Measurements from ENCODE around the gene KRTAP13-1. TPM values are rescaled to one million over a fixed set of nuclear protein-coding genes. Genes with fewer than 3 reads are reported as not detected.

The KRTAP13-1 gene
- total and polyA plus RNA-seq, 10 donors = not detected

GRCh38 chr21:30439975-30440374 lies 44.1 kb downstream of the KRTAP13-1 start, which contains the start of gene KRTAP15-1:
KRTAP15-1 (plus strand) TSS chr21:30440275; CDS start chr21:30440328, 53 bp downstream.
- no peak for DNase-seq
- no peaks in the 10 kb centered on the region for H3K4me1 ChIP-seq
- intact Hi-C loops (cut with DNase I; ENCODE audit: low total_unique reads) = no loop called here
- no peaks in the 10 kb centered on the region for H3K9me3 ChIP-seq
- H3K4me3 ChIP-seq = no peak within 1 kb of the TSS
- H3K36me3 ChIP-seq = no peaks in the 10 kb centered on the region
- 90 to 96% (median 94%) methylated on average over 5 of the region's 5 CpGs for WGBS, 5 donors
- H3K27ac ChIP-seq = no peak within 1 kb of the TSS
- no peak for TF ChIP-seq POLR2A (IDR thresholded peaks at IDR 0.05)
- no peak for TF ChIP-seq POLR2AphosphoS5 (IDR thresholded peaks at IDR 0.05)
- TF ChIP-seq, protein P1, sequence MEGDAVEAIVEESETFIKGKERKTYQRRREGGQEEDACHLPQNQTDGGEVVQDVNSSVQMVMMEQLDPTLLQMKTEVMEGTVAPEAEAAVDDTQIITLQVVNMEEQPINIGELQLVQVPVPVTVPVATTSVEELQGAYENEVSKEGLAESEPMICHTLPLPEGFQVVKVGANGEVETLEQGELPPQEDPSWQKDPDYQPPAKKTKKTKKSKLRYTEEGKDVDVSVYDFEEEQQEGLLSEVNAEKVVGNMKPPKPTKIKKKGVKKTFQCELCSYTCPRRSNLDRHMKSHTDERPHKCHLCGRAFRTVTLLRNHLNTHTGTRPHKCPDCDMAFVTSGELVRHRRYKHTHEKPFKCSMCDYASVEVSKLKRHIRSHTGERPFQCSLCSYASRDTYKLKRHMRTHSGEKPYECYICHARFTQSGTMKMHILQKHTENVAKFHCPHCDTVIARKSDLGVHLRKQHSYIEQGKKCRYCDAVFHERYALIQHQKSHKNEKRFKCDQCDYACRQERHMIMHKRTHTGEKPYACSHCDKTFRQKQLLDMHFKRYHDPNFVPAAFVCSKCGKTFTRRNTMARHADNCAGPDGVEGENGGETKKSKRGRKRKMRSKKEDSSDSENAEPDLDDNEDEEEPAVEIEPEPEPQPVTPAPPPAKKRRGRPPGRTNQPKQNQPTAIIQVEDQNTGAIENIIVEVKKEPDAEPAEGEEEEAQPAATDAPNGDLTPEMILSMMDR (IDR thresholded peaks at IDR 0.05 in 8 of 11, conservative IDR thresholded peaks at IDR 0.05 in 3 of 11) = no peak
- no peaks in the 10 kb centered on the region for H3K27me3 ChIP-seq (replicated peaks in 1 of 7)

DNA sequence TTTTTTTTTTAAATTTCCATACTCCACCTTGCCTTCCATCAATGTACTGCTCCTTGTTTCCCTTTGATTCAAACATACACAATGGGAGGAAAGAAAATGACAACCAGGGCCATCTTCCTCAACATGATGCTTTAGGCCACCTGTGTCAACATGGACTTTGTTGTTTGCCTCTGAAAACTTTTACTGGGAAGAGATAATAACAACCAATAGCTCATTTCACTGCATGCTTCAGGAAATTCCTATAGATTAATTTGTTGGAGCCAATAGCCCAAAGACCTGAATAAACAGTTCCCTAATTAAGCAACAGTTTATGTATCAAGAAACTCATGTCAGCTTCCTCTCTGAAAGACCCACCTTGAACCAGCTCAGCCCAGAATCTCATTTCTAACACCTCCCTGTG lies 47.4 kb downstream of the KRTAP13-1 start:
- intact Hi-C loops (cut with DNase I; ENCODE audit: low total_unique reads) = no loop called here
- Histone ChIP-seq H3K4me3 (no peak overlapping the region), H3K27me3 (replicated peaks in 1 of 7) (no peaks in the 10 kb centered on the region), H3K9me3 (no peaks in the 10 kb centered on the region), H3K4me1 (no peaks in the 10 kb centered on the region), H3K27ac (no peak overlapping the region), H3K36me3 (no peaks in the 10 kb centered on the region)
- TF ChIP-seq POLR2A (IDR thresholded peaks at IDR 0.05) (no peak), POLR2AphosphoS5 (IDR thresholded peaks at IDR 0.05) (no peak)
- TF ChIP-seq, protein P1 (IDR thresholded peaks at IDR 0.05 in 8 of 11, conservative IDR thresholded peaks at IDR 0.05 in 3 of 11) = no peak
- no peak for DNase-seq

DNA sequence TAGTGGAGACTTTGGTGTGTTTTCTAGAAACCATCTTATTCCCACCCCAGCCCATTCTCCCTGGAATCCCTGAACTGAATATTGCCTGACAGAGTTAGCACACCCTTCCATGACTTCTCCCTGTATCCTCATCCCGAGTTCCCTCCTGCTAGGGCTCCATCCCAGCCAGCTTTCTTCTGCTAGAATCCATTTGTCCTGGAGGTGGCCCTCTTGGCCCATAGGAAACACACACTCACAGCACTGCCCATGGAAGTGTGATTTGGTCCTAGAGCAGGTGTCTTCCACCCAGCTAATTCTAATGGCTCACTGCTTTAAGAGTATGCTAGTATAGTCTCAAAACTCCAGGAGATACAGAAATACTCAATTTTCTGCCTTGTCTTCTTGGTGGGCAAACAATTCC lies 48.4 kb downstream of the KRTAP13-1 start:
- 48 to 81% (median 55%) methylated on average over 1 of the region's 1 CpG for WGBS, 5 donors

More for the DNA sequence above, 48.4 kb downstream of the KRTAP13-1 start:
- no peaks in the 10 kb centered on the region for H3K36me3 ChIP-seq
- no peak for DNase-seq
- no peaks in the 10 kb centered on the region for H3K9me3 ChIP-seq
- H3K27me3 ChIP-seq (replicated peaks in 1 of 7) = no peaks in the 10 kb centered on the region
- H3K4me3 ChIP-seq = no peak overlapping the region
- intact Hi-C loops (cut with DNase I; ENCODE audit: low total_unique reads) = no loop called here
- TF ChIP-seq POLR2AphosphoS5 (IDR thresholded peaks at IDR 0.05) (no peak), POLR2A (IDR thresholded peaks at IDR 0.05) (no peak)
- TF ChIP-seq, protein P1 (IDR thresholded peaks at IDR 0.05 in 8 of 11, conservative IDR thresholded peaks at IDR 0.05 in 3 of 11) = no peak
- H3K4me1 ChIP-seq = no peaks in the 10 kb centered on the region
- no peak overlapping the region for H3K27ac ChIP-seq

Small RNA genes lying within 50 kb of the gene (microRNA-seq; reads per million reads assigned to microRNA genes)
- 0 reads per million in 3 donors for gene MIR4327

Small RNA genes lying within 50 kb of the gene (small RNA-seq; reads per million reads assigned to genes)
- 0 reads per million in 4 donors for gene KRTAP23-1
- 0 reads per million in 4 donors for gene MIR4327

Other genes with a start within 250 kb of the KRTAP13-1 start
- gene CLDN17, start 229.2 kb upstream of the KRTAP13-1 start, total RNA-seq = not detected
- gene CLDN17, start 229.2 kb upstream of the KRTAP13-1 start, polyA plus RNA-seq = not detected
- not detected for gene CLDN8, start 179.9 kb upstream of the KRTAP13-1 start, total RNA-seq
- gene CLDN8, start 179.9 kb upstream of the KRTAP13-1 start, polyA plus RNA-seq = not detected
- not detected for gene KRTAP24-1, start 113.1 kb upstream of the KRTAP13-1 start, total RNA-seq
- gene KRTAP24-1, start 113.1 kb upstream of the KRTAP13-1 start, polyA plus RNA-seq = not detected
- not detected for gene KRTAP25-1, start 106.5 kb upstream of the KRTAP13-1 start, total RNA-seq
- gene KRTAP25-1, start 106.5 kb upstream of the KRTAP13-1 start, polyA plus RNA-seq = not detected
- gene KRTAP26-1, start 75.7 kb upstream of the KRTAP13-1 start, total RNA-seq = not detected
- gene KRTAP26-1, start 75.7 kb upstream of the KRTAP13-1 start, polyA plus RNA-seq = not detected
- gene KRTAP27-1, start 58.3 kb upstream of the KRTAP13-1 start, total RNA-seq = not detected
- gene KRTAP27-1, start 58.3 kb upstream of the KRTAP13-1 start, polyA plus RNA-seq = not detected
- not detected for gene KRTAP23-1, start 47.4 kb upstream of the KRTAP13-1 start, total RNA-seq
- not detected for gene KRTAP23-1, start 47.4 kb upstream of the KRTAP13-1 start, polyA plus RNA-seq
- not detected for gene KRTAP13-2, start 23.8 kb upstream of the KRTAP13-1 start, total RNA-seq
- gene KRTAP13-2, start 23.8 kb upstream of the KRTAP13-1 start, polyA plus RNA-seq = not detected
- not detected for gene KRTAP13-3, start 29.9 kb downstream of the KRTAP13-1 start, total RNA-seq
- not detected for gene KRTAP13-3, start 29.9 kb downstream of the KRTAP13-1 start, polyA plus RNA-seq
- gene KRTAP13-4, start 34.2 kb downstream of the KRTAP13-1 start, total RNA-seq = not detected
- gene KRTAP13-4, start 34.2 kb downstream of the KRTAP13-1 start, polyA plus RNA-seq = not detected
- not detected for gene KRTAP15-1, start 44.2 kb downstream of the KRTAP13-1 start, total RNA-seq
- gene KRTAP15-1, start 44.2 kb downstream of the KRTAP13-1 start, polyA plus RNA-seq = not detected
- gene KRTAP19-1, start 84.3 kb downstream of the KRTAP13-1 start, total RNA-seq = not detected
- gene KRTAP19-1, start 84.3 kb downstream of the KRTAP13-1 start, polyA plus RNA-seq = not detected
- gene KRTAP19-2, start 91.4 kb downstream of the KRTAP13-1 start, total RNA-seq = not detected
- not detected for gene KRTAP19-2, start 91.4 kb downstream of the KRTAP13-1 start, polyA plus RNA-seq
- gene KRTAP19-3, start 96.0 kb downstream of the KRTAP13-1 start, total RNA-seq = not detected
- not detected for gene KRTAP19-3, start 96.0 kb downstream of the KRTAP13-1 start, polyA plus RNA-seq
- gene KRTAP19-4, start 101.1 kb downstream of the KRTAP13-1 start, total RNA-seq = not detected
- gene KRTAP19-4, start 101.1 kb downstream of the KRTAP13-1 start, polyA plus RNA-seq = not detected
- not detected for gene KRTAP19-5, start 106.1 kb downstream of the KRTAP13-1 start, total RNA-seq
- gene KRTAP19-5, start 106.1 kb downstream of the KRTAP13-1 start, polyA plus RNA-seq = not detected
- not detected for gene KRTAP19-6, start 145.8 kb downstream of the KRTAP13-1 start, total RNA-seq
- gene KRTAP19-6, start 145.8 kb downstream of the KRTAP13-1 start, polyA plus RNA-seq = not detected
- not detected for gene KRTAP19-7, start 165.3 kb downstream of the KRTAP13-1 start, total RNA-seq
- not detected for gene KRTAP19-7, start 165.3 kb downstream of the KRTAP13-1 start, polyA plus RNA-seq
- gene KRTAP22-2, start 194.4 kb downstream of the KRTAP13-1 start, total RNA-seq = not detected
- gene KRTAP22-2, start 194.4 kb downstream of the KRTAP13-1 start, polyA plus RNA-seq = not detected
- not detected for gene KRTAP6-3, start 196.4 kb downstream of the KRTAP13-1 start, total RNA-seq
- not detected for gene KRTAP6-3, start 196.4 kb downstream of the KRTAP13-1 start, polyA plus RNA-seq
- not detected for gene KRTAP6-2, start 202.9 kb downstream of the KRTAP13-1 start, total RNA-seq
- not detected for gene KRTAP6-2, start 202.9 kb downstream of the KRTAP13-1 start, polyA plus RNA-seq
- not detected for gene KRTAP22-1, start 205.1 kb downstream of the KRTAP13-1 start, total RNA-seq
- not detected for gene KRTAP22-1, start 205.1 kb downstream of the KRTAP13-1 start, polyA plus RNA-seq
- gene KRTAP6-1, start 217.9 kb downstream of the KRTAP13-1 start, total RNA-seq = not detected
- not detected for gene KRTAP6-1, start 217.9 kb downstream of the KRTAP13-1 start, polyA plus RNA-seq
- gene KRTAP20-1, start 220.4 kb downstream of the KRTAP13-1 start, total RNA-seq = not detected
- not detected for gene KRTAP20-1, start 220.4 kb downstream of the KRTAP13-1 start, polyA plus RNA-seq
- gene KRTAP20-4, start 224.6 kb downstream of the KRTAP13-1 start, total RNA-seq = not detected
- not detected for gene KRTAP20-4, start 224.6 kb downstream of the KRTAP13-1 start, polyA plus RNA-seq
- not detected for gene KRTAP20-2, start 239.2 kb downstream of the KRTAP13-1 start, total RNA-seq
- gene KRTAP20-2, start 239.2 kb downstream of the KRTAP13-1 start, polyA plus RNA-seq = not detected
- not detected for gene KRTAP20-3, start 246.8 kb downstream of the KRTAP13-1 start, total RNA-seq
- gene KRTAP20-3, start 246.8 kb downstream of the KRTAP13-1 start, polyA plus RNA-seq = not detected

Data from spleen (tissue), 11 donors.